GM10847 (cell line): ENCODE results near the gene ITPRID1.

Experiments used
- POLR2A ChIP-seq: IDR thresholded peaks from 2 replicates; pipeline ENCODE4 v1.6.1; 2011; ENCODE audit not compliant: insufficient read length; ENCODE audit errors: extremely low read depth

Gene ITPRID1

DNA sequence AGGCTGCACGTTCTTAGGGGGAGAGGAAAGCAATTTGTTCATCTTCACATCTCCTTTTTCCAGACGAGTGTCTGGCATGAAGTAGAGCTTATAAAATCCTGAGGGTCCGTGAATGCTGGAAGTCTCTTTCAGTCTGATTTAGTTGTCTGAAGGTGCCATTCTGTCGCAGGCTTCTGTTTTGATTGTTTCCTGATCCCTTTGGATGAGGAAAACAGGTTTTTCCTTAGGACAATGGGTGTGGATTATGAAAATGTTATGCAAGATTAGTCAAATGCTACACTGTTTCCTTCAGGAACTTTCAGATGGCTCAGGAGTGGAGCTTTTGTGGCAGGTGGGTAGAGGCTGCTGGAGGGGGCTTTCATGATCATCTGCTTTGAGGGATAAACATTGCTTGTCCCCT is at the start of gene ITPRID1:
TSS of gene ITPRID1 (plus strand) at position 301 of the 400 bp plus-strand sequence. CDS start 38,935 bp downstream, outside the sequence.
- no peak for TF ChIP-seq POLR2A

DNA sequence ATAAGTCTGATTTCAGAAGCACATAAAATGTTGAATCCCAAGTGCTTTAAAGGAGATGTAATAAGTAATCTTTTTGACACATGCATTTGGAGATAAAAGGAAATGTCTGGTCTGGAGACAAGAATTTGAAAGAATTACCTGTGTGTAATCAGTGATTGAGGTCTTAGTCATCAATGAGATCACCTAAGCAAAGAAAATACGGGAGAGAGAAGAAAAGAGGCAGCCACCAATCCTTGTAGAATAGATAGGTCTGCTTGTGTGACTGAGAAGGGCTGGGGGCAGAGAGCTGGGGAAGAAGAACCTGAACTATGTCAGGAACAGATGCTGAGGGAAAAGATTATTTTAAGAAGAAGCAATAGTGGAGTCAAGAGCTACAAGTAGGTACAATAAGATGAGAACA is 49.3 kb upstream of the ITPRID1 start:
- no peak for TF ChIP-seq POLR2A

DNA sequence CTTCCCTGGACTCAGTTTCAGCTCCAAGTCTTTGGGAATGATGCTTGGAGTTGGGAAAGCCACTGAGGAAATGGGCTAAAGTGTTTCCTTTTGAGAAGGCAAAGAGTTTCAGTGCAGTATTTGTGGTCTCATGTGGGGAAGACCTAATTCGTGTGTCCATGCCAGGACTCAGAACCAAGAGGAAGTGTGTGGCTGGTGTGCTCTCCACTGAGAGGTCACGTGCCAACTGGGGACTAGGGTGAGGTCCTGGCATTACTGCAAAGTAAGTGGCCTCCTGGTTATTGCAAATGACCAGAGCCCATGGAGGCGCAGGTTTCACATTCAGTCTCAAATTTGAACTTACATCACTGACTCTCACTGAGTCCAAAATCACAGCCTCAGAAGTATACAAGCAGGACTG is 48.6 kb upstream of the ITPRID1 start:
- no peak for TF ChIP-seq POLR2A

DNA sequence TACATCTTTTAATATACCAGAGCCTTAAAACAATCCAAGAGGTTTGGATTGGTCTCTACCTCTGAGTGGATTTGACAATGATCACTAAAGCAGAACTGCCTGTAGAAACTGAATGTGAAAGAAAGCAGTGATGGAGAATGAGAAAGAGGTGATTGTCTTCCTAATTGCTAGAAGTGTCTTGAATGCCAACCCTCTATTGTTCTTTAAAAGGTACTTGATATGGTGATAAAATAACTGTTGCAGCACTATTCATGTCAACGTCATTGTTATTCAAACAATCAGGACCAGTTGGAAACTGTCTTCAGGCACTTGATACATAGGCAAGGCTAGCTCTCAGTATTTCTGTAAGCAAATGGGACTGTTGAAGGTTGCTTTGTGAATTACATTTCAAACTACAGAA is 47.9 kb upstream of the ITPRID1 start:
- no peak for TF ChIP-seq POLR2A

DNA sequence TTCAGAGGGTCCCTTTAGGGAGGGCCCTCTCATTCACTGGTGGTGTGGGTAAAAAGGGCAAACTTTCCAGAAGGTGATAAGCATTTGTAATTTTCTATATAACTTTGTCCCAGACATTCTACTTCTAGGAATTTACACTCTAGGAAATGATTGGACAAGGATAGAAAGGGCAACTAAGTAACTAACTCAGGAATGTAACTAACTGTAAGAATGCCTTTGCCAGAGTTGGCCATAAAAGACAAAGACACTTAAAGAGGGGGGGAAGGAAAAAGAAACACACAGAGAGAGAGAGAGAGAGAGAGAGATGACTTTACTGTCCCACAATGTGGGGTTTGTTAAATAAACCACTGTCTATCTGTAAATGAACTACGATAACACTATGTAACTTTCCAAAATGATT is 38.5 kb upstream of the ITPRID1 start:
- no peak for TF ChIP-seq POLR2A

DNA sequence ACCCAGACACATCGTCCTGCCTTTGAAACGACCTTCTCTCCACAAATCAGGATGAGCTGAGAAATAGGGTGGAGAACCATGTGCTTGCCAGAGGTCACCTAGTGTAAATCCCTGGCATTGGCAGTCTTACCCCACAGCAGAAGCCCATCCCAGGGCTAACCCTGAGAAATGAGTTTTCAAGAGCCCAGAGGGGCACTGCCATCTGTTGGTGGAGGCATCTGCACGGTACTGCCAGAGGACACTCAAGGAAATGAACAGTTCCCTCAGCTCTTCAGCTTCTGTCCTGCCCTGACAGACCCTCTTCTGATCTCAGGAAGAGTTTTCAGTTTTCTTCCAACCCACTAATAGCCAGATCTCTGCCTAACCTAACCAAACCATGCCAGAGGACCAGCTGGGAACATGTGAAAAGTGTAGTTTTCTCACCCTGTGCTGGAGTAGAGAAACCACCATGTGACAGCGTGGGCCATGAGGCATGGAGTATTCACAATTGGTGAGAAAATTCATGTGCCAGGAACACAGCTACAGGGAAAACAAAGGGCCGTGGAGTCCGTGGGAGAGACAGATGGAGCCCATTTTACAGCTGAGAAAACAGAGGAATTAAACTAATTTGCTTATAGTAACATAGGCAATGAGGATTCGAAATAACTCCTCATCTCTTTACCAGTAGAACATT is 37.7 kb upstream of the ITPRID1 start:
- no peak for TF ChIP-seq POLR2A

DNA sequence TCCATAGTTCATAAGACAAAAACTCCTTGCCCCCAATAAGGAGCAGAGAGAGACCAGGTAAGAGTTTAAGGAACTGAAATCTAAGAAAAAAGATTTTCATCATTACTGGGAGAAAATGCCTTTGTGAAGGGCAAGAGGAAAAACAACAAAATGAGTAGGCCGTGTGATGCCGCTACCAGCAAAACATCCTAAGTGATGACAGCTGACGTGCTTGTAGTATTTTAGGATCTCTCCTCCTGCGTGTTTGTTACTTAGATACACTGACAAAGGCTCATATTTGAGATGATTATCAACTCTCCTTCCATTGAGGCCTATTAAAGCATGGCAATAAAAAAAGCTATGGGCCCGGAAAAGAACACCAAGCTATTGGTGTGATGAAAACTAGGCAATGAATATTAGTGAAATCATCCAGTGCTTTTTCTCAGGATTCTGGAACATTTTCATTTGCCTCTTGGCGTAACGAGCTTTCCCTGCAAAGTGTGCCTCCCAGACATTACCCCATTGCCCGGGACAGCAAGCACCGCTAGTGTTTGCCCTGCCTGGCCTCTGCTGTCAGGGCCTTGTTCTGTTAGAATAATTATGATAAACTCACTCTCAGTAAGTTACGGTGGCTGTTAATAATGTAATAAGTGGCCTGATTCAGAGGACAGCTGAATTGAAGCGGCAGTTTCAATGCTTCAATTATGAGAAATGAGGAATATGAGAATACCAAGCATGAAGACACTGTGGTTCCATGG is 36.8 kb upstream of the ITPRID1 start:
- no peak for TF ChIP-seq POLR2A

DNA sequence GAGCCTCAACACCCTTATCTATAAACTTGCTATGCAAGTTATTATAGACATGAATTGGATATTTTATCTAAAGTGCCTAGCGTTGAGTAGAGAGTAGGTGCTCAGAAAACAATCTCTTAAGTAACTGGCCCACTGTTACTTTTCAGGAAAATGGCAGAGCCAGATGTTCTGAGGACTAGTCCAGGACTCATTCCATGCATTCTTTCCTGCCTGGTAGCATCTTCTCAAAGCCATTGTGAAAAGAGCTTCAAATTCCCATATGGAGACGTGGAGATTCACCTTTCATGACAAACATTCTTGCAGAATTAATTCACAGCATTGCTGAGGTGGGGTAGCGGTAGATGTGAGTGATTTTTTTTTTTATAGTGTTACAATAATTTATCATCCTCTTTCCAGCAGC is 35.9 kb upstream of the ITPRID1 start:
- no peak for TF ChIP-seq POLR2A

DNA sequence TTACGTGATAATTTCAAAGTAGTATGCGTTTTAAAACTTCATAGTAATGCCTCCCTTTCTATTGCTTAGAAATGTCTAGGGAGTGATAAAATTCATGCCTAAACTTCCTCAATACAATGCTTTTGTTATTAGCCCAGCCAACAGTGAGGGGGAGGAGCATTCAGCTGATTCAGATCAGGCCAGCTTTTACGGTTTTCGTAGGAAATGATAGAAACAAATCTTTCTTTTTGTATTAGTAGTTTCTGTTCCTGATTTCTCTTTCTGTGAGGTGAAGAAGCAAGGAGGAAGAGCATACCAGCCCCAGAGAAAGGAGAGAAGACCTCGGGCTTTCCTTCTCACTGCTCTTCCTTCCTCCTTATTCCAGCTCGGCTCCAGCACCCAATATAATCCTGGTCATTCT is 35.2 kb upstream of the ITPRID1 start:
- TF ChIP-seq POLR2A: no peak

DNA sequence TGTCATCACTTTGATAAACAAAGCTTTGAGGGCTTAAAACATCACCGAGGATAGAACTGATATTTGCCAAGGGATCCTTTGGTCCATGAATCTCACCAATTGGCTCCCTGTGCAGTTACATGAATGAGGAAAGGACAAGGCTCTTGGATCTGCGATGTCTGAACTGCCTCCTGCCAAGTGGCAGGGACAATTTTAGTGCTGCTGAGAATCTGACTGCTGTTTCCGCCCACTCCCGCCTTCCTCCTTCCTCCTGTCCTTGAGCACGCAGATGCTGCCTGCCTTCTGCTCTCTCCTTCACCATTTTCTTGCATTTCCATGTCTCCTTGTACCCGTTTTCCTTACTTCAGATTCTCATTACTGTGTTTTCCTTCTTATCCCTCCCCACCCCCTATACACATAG is 26.8 kb upstream of the ITPRID1 start:
- TF ChIP-seq POLR2A: no peak

DNA sequence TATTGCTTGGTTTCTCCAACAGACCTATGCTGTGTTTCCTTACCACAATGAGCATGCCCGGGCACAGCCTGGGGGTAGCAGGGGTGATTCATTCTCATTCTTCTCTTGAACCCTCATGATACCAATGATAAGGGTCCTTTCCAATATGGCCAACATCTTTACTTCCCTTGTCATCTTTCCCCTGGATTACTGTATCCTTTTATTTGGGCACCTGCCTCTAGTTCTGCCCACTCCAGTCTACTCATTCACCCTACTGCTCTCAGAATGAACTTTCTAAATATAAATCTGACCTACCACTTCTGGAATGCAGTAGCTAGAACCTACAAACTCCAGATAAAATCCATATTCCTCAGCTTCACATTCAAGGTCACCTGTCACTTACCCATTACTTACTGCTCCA is 26.4 kb upstream of the ITPRID1 start:
- TF ChIP-seq POLR2A: no peak

DNA sequence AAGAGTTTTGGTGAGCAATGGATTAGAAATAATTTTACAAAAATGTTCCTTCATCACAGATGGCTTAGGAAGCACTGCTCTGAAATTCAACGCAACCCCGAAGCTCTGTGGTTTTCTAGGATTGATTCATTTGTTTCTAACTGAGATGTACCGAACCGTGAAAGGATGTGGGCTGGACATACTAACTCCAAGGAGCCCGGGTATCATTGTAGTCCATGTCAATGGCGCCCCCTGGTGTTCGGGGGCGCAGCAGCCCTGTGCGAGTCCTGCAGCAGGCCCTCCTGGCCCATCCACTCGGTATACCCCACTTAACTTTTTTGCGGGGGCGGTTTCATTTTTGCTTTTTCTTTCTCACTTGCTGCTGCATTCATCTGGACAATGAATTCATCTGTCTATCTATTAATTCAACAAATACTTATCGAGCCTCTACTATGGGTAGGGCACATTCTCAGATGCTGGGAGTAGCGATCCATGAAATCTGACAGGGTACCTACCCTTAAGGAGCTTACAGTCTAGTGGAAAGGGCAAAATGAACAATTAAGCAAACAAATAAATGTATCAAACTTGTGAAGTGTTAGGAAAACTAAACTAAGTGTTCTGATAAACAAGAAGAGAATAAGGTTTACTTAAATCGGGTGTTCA is 25.2 kb upstream of the ITPRID1 start:
- TF ChIP-seq POLR2A: no peak

DNA sequence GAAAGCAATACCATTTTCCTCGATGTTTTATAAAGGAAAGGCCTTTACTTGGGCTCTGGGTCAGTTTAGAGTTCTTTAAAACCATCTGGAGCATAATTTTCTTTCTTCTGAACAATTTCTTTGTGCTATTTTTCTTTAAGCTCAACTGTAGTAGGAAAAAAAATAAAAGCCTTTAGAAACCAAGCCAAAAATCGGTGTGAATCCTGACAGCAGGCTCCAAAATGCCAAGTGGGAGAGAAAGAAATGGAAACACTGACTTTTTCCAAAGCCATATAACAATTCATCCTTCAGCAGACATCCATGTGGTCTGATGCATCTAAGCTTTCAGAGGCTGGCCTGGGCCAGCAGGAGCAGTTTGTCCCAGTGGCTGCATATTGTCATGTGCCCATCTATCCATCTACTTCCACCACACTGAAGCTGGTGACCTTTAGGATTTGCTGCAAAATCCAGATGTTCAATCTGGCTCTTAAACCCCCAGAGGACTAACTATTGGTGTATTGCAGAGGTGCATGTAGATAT is 23.0 kb upstream of the ITPRID1 start:
- no peak for TF ChIP-seq POLR2A

DNA sequence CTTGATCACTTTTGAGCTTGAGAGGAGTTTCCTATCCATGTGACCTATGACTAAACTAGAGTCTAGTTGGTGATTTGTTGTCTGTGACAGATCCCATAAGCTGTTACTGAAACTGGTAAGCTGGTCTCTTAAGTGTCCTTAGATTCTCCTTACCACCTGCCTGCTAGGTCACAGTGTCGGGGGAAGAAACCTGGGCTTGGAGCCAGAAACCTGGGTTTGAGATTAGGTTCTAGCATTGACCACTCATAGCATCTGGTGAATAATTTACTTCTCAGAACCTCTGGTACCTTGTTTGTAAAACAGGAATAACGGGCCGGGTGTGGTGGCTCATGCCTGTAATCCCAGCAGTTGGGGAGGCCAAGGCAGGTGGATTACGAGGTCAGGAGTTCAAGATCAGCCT is 21.8 kb upstream of the ITPRID1 start:
- no peak for TF ChIP-seq POLR2A

DNA sequence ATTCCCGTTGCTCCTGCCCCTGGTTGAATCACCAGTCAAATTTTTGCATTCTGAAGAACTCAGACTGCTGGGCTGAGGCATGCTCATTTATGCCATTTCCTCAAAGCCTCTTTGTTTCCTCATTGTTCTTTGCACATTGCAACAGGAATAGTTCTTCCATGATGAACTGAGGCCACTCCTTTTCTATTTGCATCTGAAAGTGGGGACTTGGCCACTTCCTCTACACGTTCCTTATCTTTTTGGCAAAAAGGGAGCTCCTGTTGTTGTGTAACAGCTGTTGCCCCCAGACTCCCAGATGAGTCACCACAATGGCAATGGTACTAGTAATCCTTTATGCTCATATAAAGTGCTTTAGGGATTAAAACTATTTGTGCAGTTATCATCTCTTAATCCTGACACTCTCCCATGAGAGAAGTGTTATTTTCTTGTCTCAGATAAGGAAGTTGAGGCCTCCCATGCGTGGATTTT is 20.1 kb upstream of the ITPRID1 start:
- TF ChIP-seq POLR2A: no peak

DNA sequence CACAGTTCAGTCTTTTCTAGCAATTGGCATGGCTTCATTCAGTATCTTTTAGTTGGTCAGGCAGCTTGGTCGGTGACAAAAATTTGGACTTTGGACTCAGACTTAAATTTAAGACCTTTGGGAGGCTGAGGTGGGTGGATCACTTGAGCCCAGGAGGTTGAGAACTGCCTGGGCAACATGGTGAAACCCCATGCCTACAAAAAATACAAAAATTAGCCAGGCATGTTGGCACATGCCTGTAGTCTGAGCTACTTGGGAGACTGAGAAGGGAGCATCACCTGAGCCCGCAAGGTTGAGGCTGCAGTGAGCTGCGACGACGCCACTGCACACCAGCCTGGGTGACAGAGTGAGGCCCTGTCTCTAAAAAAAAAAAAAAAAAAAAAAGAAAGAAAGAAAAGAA is 19.5 kb upstream of the ITPRID1 start:
- no peak for TF ChIP-seq POLR2A
